Measurements from ENCODE around the gene CHMP1B.

CHMP1B gene, protein sequence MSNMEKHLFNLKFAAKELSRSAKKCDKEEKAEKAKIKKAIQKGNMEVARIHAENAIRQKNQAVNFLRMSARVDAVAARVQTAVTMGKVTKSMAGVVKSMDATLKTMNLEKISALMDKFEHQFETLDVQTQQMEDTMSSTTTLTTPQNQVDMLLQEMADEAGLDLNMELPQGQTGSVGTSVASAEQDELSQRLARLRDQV

DNA sequence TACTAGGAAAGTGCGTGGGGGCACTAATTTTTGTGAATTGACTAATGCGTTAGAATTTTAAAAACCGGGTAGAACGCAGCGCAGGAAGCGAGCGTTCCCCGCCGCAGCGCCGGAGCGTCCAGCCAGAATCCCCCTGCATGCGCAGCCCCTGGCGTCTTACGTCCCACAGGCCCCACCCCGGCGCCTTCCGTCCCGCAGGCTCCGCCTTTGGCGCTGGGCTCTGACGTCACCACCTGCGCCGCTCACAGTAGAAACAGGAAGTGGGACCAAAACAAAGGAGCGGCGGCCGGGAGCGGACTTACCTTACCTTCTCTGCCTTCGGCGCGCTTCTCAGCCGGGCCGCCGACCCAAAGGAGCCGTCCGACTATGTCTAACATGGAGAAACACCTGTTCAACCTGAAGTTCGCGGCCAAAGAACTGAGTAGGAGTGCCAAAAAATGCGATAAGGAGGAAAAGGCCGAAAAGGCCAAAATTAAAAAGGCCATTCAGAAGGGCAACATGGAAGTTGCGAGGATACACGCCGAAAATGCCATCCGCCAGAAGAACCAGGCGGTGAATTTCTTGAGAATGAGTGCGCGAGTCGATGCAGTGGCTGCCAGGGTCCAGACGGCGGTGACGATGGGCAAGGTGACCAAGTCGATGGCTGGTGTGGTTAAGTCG is at the start of gene CHMP1B:
Gene CHMP1B, plus strand, starts transcription at position 268 of the 660 bp plus-strand sequence. Its CDS starts 99 bp downstream, at position 367.
- H3K4me3 ChIP-seq (ENCODE audit: low read depth, low read length): peak within 1 kb of the TSS; percentile 100
- H3K79me2 ChIP-seq (ENCODE audit: control insufficient read depth, insufficient read depth, low read length, unreplicated experiment): peaks cover 33% of the 10 kb centered on the region
- no peaks in the 10 kb centered on the region for H3K27me3 ChIP-seq (ENCODE audit: insufficient read depth, low read length)
- peaks cover 29% of the 10 kb centered on the region for H3K4me1 ChIP-seq (ENCODE audit: control insufficient read depth, insufficient read depth, low read length, unreplicated experiment)
- H3K36me3 ChIP-seq (ENCODE audit: insufficient read depth, low read length): no peaks in the 10 kb centered on the region
- H3K27ac ChIP-seq (ENCODE audit: low read depth, low read length): peak within 1 kb of the TSS; percentile 97
- no peak within 1 kb of the TSS for H2AFZ ChIP-seq (ENCODE audit: low read length, unreplicated experiment)

DNA sequence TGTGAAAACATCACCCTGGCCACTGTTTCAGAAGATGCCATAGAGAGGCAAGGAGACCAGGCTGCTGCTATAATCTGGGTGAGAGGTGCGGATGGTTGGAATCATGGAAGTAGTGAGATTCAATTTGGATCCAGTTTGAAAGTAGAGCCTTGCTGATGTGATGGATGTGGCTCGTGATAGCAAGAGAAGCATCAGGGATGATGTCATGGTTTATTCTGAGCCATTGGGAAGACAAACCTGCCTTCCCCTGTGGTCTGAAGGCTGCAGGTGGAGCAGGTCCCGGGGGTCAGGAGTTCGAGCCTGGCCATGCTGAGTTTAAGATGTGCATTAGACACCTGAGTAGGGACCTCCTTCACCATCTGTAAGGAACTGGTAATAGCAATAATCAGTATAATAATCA is 49.6 kb upstream of the CHMP1B start:
- no peak overlapping the region for H3K27ac ChIP-seq (ENCODE audit: low read depth, low read length)
- H3K36me3 ChIP-seq (ENCODE audit: insufficient read depth, low read length): no peaks in the 10 kb centered on the region
- H2AFZ ChIP-seq (ENCODE audit: low read length, unreplicated experiment): no peak overlapping the region
- no peak overlapping the region for H3K4me3 ChIP-seq (ENCODE audit: low read depth, low read length)
- H3K27me3 ChIP-seq (ENCODE audit: insufficient read depth, low read length): peaks cover 14% of the 10 kb centered on the region; the same call in 1 of the 2 replicates
- H3K4me1 ChIP-seq (ENCODE audit: control insufficient read depth, insufficient read depth, low read length, unreplicated experiment): peaks cover 5% of the 10 kb centered on the region
- no peaks in the 10 kb centered on the region for H3K79me2 ChIP-seq (ENCODE audit: control insufficient read depth, insufficient read depth, low read length, unreplicated experiment)

DNA sequence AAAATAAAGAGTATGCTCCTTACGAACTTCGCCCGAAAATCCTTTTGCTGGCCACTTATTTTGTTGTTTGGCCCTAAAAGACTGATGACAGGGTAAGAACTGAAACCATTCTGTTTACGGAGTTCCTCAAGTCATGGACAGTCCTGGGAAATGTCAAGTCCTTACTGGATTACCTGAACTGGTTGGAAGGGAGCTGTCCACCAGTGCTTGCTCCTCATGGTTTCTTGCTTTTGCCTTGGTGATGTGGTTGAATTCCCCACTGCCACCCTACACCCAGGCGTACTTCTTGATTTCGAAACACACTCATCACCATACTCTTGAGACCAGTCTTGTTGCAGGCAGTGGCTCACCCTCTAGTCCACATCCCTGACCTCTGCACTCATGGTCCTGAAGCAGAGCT is 49.1 kb upstream of the CHMP1B start:
- Histone ChIP-seq H3K79me2 (ENCODE audit: control insufficient read depth, insufficient read depth, low read length, unreplicated experiment) (no peaks in the 10 kb centered on the region), H3K4me1 (ENCODE audit: control insufficient read depth, insufficient read depth, low read length, unreplicated experiment) (peaks cover 5% of the 10 kb centered on the region), H2AFZ (ENCODE audit: low read length, unreplicated experiment) (no peak overlapping the region), H3K27ac (ENCODE audit: low read depth, low read length) (no peak overlapping the region), H3K27me3 (ENCODE audit: insufficient read depth, low read length) (peaks cover 14% of the 10 kb centered on the region; the same call in 1 of the 2 replicates), H3K36me3 (ENCODE audit: insufficient read depth, low read length) (no peaks in the 10 kb centered on the region), H3K4me3 (ENCODE audit: low read depth, low read length) (no peak overlapping the region)

DNA sequence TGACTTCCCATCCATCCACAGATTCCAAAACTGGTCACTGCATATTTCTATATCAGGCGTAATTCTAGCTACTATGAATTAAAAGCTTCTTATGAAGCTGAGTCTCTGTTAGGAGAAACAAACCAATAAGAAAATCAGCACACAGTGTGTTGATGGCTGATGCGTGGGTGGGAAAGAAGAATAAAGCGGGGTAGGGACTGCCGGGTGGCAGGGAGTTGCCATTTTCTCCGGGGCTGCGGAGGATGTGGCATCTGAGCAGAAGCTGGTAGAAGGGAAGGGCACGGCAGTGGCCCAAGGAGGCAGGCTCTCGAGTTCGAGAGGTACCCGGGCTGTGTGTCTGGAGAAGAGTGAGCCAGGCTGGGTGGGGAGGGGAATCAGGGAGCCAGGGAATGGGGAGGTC is 48.6 kb upstream of the CHMP1B start:
- Histone ChIP-seq H3K27ac (ENCODE audit: low read depth, low read length) (no peak overlapping the region), H3K79me2 (ENCODE audit: control insufficient read depth, insufficient read depth, low read length, unreplicated experiment) (no peaks in the 10 kb centered on the region), H3K36me3 (ENCODE audit: insufficient read depth, low read length) (no peaks in the 10 kb centered on the region), H3K4me1 (ENCODE audit: control insufficient read depth, insufficient read depth, low read length, unreplicated experiment) (peaks cover 7% of the 10 kb centered on the region), H3K4me3 (ENCODE audit: low read depth, low read length) (no peak overlapping the region), H2AFZ (ENCODE audit: low read length, unreplicated experiment) (no peak overlapping the region), H3K27me3 (ENCODE audit: insufficient read depth, low read length) (peaks cover 14% of the 10 kb centered on the region; the same call in 1 of the 2 replicates)

DNA sequence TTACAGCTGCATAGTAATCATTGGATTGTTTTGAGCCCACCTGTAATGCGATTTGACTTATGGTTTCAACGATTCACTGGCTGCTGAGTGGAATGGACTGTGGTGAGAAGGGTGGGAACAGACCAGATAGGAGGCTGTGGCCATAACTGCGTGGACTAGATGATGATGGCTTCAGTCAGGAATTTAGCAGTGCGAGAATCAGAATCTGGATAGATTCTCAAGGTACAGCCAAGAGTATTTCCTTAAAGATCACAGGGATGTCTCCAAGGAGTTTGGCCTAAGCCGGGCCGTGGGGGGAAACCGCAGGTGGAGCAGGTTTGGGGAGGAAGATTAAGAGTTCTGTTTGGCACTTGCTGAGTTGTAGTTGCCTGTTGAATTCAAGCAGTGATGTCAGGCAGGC is 44.0 kb upstream of the CHMP1B start:
- Histone ChIP-seq H2AFZ (ENCODE audit: low read length, unreplicated experiment) (no peak overlapping the region), H3K36me3 (ENCODE audit: insufficient read depth, low read length) (no peaks in the 10 kb centered on the region), H3K27ac (ENCODE audit: low read depth, low read length) (no peak overlapping the region)

DNA sequence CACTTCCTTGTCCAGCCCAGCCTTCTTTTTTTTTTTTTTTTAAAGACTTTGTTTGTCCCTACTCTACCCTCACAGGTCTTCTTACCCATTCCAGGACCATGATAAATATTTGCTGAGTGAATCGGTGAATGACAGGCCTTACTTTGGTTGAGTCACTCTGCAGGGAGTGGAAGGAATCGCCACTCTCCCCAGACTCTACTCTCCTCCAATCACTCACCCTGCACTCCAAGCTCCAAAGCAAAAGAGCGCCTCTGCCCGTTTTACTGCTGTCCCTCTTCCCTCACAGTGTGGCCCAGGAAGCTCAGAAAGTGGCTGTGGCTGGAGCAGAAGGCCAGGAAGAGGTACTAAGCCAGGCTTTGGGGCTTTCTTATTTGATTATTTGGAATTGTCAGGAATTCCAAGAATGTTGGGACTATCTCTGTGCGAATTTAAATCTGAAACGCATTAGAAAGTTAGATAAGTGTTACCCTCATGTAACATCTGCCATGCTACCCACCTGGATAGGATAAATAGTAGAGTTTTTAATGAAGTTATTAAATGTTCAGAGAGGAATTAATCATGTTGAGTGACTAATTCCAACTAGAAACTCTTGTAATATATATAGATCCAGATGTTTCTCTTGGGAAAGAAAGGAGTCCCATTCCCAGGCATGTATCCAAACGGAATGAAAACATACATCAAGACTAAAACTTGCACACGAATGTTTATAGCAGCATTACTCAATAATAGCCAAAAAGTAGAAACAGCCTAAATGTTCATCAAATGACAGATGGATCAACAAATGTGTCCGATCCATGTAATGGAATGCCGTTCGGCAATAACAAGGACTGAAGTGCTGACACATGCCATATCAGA is 43.0 kb upstream of the CHMP1B start:
- no peaks in the 10 kb centered on the region for H3K79me2 ChIP-seq (ENCODE audit: control insufficient read depth, insufficient read depth, low read length, unreplicated experiment)
- peaks cover 16% of the 10 kb centered on the region for H3K4me1 ChIP-seq (ENCODE audit: control insufficient read depth, insufficient read depth, low read length, unreplicated experiment)
- H3K36me3 ChIP-seq (ENCODE audit: insufficient read depth, low read length): no peaks in the 10 kb centered on the region
- H2AFZ ChIP-seq (ENCODE audit: low read length, unreplicated experiment): no peak overlapping the region
- H3K27ac ChIP-seq (ENCODE audit: low read depth, low read length): peak overlapping the region; percentile 24; the same call in 1 of the 2 replicates
- H3K27me3 ChIP-seq (ENCODE audit: insufficient read depth, low read length): peaks cover 6% of the 10 kb centered on the region; the same call in 1 of the 2 replicates
- H3K4me3 ChIP-seq (ENCODE audit: low read depth, low read length): no peak overlapping the region

More for the DNA sequence above, 44.0 kb upstream of the CHMP1B start:
- no peaks in the 10 kb centered on the region for H3K79me2 ChIP-seq (ENCODE audit: control insufficient read depth, insufficient read depth, low read length, unreplicated experiment)
- peaks cover 9% of the 10 kb centered on the region; the same call in 1 of the 2 replicates for H3K27me3 ChIP-seq (ENCODE audit: insufficient read depth, low read length)
- H3K4me1 ChIP-seq (ENCODE audit: control insufficient read depth, insufficient read depth, low read length, unreplicated experiment): peaks cover 16% of the 10 kb centered on the region
- H3K4me3 ChIP-seq (ENCODE audit: low read depth, low read length): no peak overlapping the region

DNA sequence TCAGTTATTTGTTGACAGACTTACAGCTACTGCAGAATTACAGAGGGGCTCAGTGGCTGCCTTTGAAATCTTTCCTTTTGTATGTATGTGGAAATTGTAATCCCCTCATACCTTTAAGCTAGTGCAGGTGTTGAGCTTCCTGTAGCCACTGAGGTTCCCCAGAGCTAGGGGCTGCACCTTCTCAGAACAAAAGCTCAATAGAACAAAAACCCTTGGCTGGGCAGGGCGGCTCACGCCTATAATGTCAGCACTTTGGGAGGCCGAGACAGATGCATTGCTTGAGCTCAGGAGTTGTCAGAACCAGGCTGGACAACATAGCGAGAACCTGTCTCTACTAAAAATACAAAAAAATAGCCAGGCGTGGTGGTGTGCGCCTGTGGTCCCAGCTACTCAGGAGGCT is 41.3 kb upstream of the CHMP1B start:
- Histone ChIP-seq H3K27me3 (ENCODE audit: insufficient read depth, low read length) (peaks cover 6% of the 10 kb centered on the region; the same call in 1 of the 2 replicates), H3K4me1 (ENCODE audit: control insufficient read depth, insufficient read depth, low read length, unreplicated experiment) (peaks cover 16% of the 10 kb centered on the region), H3K27ac (ENCODE audit: low read depth, low read length) (no peak overlapping the region), H3K79me2 (ENCODE audit: control insufficient read depth, insufficient read depth, low read length, unreplicated experiment) (no peaks in the 10 kb centered on the region), H2AFZ (ENCODE audit: low read length, unreplicated experiment) (no peak overlapping the region), H3K36me3 (ENCODE audit: insufficient read depth, low read length) (no peaks in the 10 kb centered on the region), H3K4me3 (ENCODE audit: low read depth, low read length) (no peak overlapping the region)

DNA sequence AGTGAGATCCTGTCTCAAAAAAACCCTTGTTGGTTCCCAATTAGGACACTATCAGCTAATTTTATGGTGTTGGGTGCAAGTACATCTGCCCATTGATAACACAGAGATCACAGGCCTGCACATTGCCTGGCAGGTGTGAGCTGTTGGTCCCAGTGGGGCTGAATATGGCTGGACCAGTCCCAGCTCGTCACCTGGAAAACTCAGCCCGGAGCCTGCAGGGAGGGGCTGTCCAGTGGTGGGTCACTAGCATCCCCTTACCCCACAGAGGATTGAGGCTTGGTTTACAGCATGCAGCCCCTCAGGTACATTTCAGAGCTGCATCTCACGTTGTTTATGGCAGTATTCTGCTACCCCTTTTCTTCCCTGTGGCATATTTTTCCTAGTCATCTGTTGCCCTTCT is 40.8 kb upstream of the CHMP1B start:
- Histone ChIP-seq H3K36me3 (ENCODE audit: insufficient read depth, low read length) (no peaks in the 10 kb centered on the region), H3K4me3 (ENCODE audit: low read depth, low read length) (no peak overlapping the region), H3K79me2 (ENCODE audit: control insufficient read depth, insufficient read depth, low read length, unreplicated experiment) (no peaks in the 10 kb centered on the region), H3K27ac (ENCODE audit: low read depth, low read length) (no peak overlapping the region), H2AFZ (ENCODE audit: low read length, unreplicated experiment) (no peak overlapping the region), H3K27me3 (ENCODE audit: insufficient read depth, low read length) (peaks cover 6% of the 10 kb centered on the region; the same call in 1 of the 2 replicates), H3K4me1 (ENCODE audit: control insufficient read depth, insufficient read depth, low read length, unreplicated experiment) (peaks cover 16% of the 10 kb centered on the region)

DNA sequence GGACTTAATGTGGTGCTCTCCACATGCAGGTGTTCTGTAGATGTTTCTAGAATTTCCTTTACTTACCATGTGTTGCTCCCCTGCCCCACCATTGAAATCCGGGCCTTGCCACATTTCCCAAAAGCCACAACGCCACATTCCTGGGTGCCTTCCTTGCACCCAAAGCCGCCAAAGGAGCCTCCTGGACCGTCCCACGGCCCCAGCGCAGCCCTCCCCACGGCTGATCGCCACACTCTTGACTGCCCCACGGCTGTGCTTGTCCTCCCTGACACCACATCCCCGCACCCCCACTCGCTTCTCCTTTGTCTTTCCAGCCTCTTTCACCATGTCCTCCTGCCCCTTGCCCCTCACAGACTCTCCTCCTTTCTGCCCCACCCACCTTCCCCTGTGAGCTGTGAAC is 40.2 kb upstream of the CHMP1B start:
- Histone ChIP-seq H3K27ac (ENCODE audit: low read depth, low read length) (no peak overlapping the region), H3K4me1 (ENCODE audit: control insufficient read depth, insufficient read depth, low read length, unreplicated experiment) (peaks cover 16% of the 10 kb centered on the region), H3K27me3 (ENCODE audit: insufficient read depth, low read length) (0 out of 2 replicates have a peak, but pooled peaks cover under 1% of the 10 kb centered on the region), H2AFZ (ENCODE audit: low read length, unreplicated experiment) (no peak overlapping the region), H3K36me3 (ENCODE audit: insufficient read depth, low read length) (no peaks in the 10 kb centered on the region), H3K79me2 (ENCODE audit: control insufficient read depth, insufficient read depth, low read length, unreplicated experiment) (no peaks in the 10 kb centered on the region), H3K4me3 (ENCODE audit: low read depth, low read length) (no peak overlapping the region)

DNA sequence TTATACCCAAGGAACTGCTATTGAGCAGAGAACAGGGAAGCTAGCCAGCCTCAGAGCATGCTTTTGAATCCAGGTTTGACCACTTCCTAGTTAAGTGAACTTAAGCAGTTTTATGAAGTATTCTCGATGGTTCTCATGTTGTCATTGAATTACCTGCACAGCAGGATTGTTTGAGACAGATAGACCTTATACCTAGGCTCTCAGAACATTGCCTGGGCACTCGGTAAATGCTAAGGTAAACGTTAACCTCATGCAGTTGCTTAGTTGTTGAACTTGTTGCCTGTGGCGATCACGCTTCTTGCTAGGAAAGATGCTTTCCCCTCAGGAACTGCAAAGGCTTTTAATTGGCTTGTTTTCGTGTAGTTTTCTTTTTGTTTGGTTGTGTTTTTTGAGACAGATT is 34.0 kb upstream of the CHMP1B start:
- Histone ChIP-seq H3K27ac (ENCODE audit: low read depth, low read length) (no peak overlapping the region), H3K27me3 (ENCODE audit: insufficient read depth, low read length) (no peaks in the 10 kb centered on the region), H3K4me3 (ENCODE audit: low read depth, low read length) (no peak overlapping the region), H3K79me2 (ENCODE audit: control insufficient read depth, insufficient read depth, low read length, unreplicated experiment) (no peaks in the 10 kb centered on the region), H3K4me1 (ENCODE audit: control insufficient read depth, insufficient read depth, low read length, unreplicated experiment) (no peaks in the 10 kb centered on the region), H2AFZ (ENCODE audit: low read length, unreplicated experiment) (no peak overlapping the region), H3K36me3 (ENCODE audit: insufficient read depth, low read length) (no peaks in the 10 kb centered on the region)
